Keratinocyte (primary cell): ENCODE results near the gene BCL7A. TPM values are rescaled to one million over a fixed set of nuclear protein-coding genes. Genes with fewer than 3 reads are reported as not detected.

Experiments used
- DNase-seq: peaks from one replicate; pipeline ENCODE4 v3.0.0-alpha.2; 2011; ENCODE audit warnings: low read depth, missing footprints, low spot score
- FAIRE-seq: peaks from 2 replicates; lab custom pipeline; 2011; peaks lifted over from hg19 to GRCh38; lab: Jason Lieb, UNC
- H2AFZ ChIP-seq: 2 replicates; pipeline ENCODE4 v1.6.0; 2012; ENCODE audit warnings: low read length, control low read depth, inconsistent platforms; ENCODE audit not compliant: control insufficient read depth
- H3K27ac ChIP-seq: 2 replicates; pipeline ENCODE4 v1.5.1; 2011; ENCODE audit warnings: low read length; ENCODE audit not compliant: control insufficient read depth, insufficient read depth
- H3K27me3 ChIP-seq: 3 replicates; pipeline ENCODE4 v1.6.0; 2011; ENCODE audit warnings: low read length; ENCODE audit not compliant: control insufficient read depth, insufficient read depth; ENCODE audit errors: extremely low read depth
- H3K36me3 ChIP-seq, 2 experiments: 2 replicates in 1 of 2; 3 replicates in 1 of 2; pipeline ENCODE4 v1.5.1; 2011; ENCODE audit warnings: low read length in 2 of 2, mild to moderate bottlenecking in 1 of 2; ENCODE audit not compliant: control insufficient read depth in 2 of 2, insufficient read depth in 2 of 2; ENCODE audit errors: extremely low read depth in 1 of 2
- H3K4me1 ChIP-seq: 3 replicates; pipeline ENCODE4 v1.5.1; 2011; ENCODE audit warnings: low read length; ENCODE audit not compliant: control insufficient read depth, insufficient read depth; ENCODE audit errors: extremely low read depth
- H3K4me2 ChIP-seq: 3 replicates; pipeline ENCODE4 v1.6.0; 2011; ENCODE audit warnings: low read depth, low read length; ENCODE audit not compliant: control insufficient read depth, insufficient read depth; ENCODE audit errors: extremely low read depth
- H3K4me3 ChIP-seq, 3 experiments: fragments of 200-600 bp in 1 of 3; sonication (generic) in 1 of 3; 2 replicates in 2 of 3; 3 replicates in 1 of 3; pipeline ENCODE4 v1.5.1; 2011 to 2016; ENCODE audit warnings: low read length in 3 of 3, mild to moderate bottlenecking in 3 of 3, control low read depth in 2 of 3, inconsistent platforms in 1 of 3, low read depth in 1 of 3, mixed read lengths in 1 of 3, mixed run types in 1 of 3, moderate library complexity in 1 of 3; ENCODE audit not compliant: control insufficient read depth in 2 of 3, insufficient read depth in 2 of 3; ENCODE audit errors: extremely low read depth in 1 of 3
- H3K79me2 ChIP-seq: 2 replicates; pipeline ENCODE4 v1.6.0; 2012; ENCODE audit warnings: low read length; ENCODE audit not compliant: control insufficient read depth, insufficient read depth
- H3K9ac ChIP-seq: 3 replicates; pipeline ENCODE4 v1.6.0; 2011; ENCODE audit warnings: low read length; ENCODE audit not compliant: control insufficient read depth, insufficient read depth; ENCODE audit errors: extremely low read depth
- H3K9me1 ChIP-seq: 3 replicates; pipeline ENCODE4 v1.6.0; 2011; ENCODE audit warnings: low read length; ENCODE audit not compliant: control insufficient read depth, insufficient read depth; ENCODE audit errors: extremely low read depth
- H3K9me3 ChIP-seq: 2 replicates; pipeline ENCODE4 v1.5.1; 2012; ENCODE audit warnings: low read depth, low read length; ENCODE audit not compliant: control insufficient read depth
- H4K20me1 ChIP-seq: 3 replicates; pipeline ENCODE4 v1.6.0; 2011; ENCODE audit warnings: low read length; ENCODE audit not compliant: control insufficient read depth, insufficient read depth; ENCODE audit errors: extremely low read depth
- CTCF ChIP-seq, 3 experiments: IDR thresholded peaks in 1 of 3; conservative IDR thresholded peaks in 1 of 3; optimal IDR thresholded peaks in 1 of 3; 2 replicates in 2 of 3; 3 replicates in 1 of 3; pipeline versions ENCODE3 to v1.5.1; 2011; ENCODE audit warnings: low read length in 3 of 3, mild to moderate bottlenecking in 3 of 3, moderate library complexity in 2 of 3, control low read depth in 1 of 3, inconsistent platforms in 1 of 3; ENCODE audit not compliant: insufficient read depth in 2 of 3; ENCODE audit errors: extremely low read depth in 1 of 3
- EZH2 ChIP-seq: IDR thresholded peaks from one replicate; pipeline ENCODE4 v1.6.1; 2012; ENCODE audit warnings: inconsistent platforms, mild to moderate bottlenecking, low read length, moderate library complexity
- dilution Hi-C: fragments of 300-500 bp; cut with MboI; formaldehyde crosslinking; loops from one replicate; pipeline ENCODE4 v1.7.0; 2020; ENCODE audit warnings: low sequenced_read_pairs; ENCODE audit not compliant: extremely low pct_ligation_motif_present
- polyA plus RNA-seq, 5 experiments: library from polyadenylated mRNA; depleted of rRNA in 3 of 5; stranded (reverse) in 3 of 5; stranded (forward) in 1 of 5; unstranded in 1 of 5; fragments of >200 nt; gene quantifications; 1 replicate in 1 of 5; 2 replicates in 3 of 5; 3 replicates in 1 of 5; pipeline versions ENCODE4 v1.2.1 to v1.2.3, GENCODE V29; 2011 to 2012; ENCODE audit warnings: missing spikeins in 2 of 5, low read depth in 1 of 5, low replicate concordance in 1 of 5

Gene BCL7A
- polyA plus RNA-seq, 1 donor (not counting 4 experiments of a cell fraction or from before 2014, with no cell fraction given) = 12.8 TPM

GRCh38 chr12:122050706-122051105 lies 29.0 kb downstream of the BCL7A start:
- peaks cover 6% of the 10 kb centered on the region for H4K20me1 ChIP-seq
- DNase-seq (no peak), FAIRE-seq (no peak)
- peaks cover 14 to 28% of the 10 kb centered on the region in 2 experiments for H3K36me3 ChIP-seq
- no peak overlapping the region for H2AFZ ChIP-seq
- no peaks in the 10 kb centered on the region for H3K9me1 ChIP-seq
- H3K9me3 ChIP-seq = no peaks in the 10 kb centered on the region
- H3K27me3 ChIP-seq = no peaks in the 10 kb centered on the region
- H3K4me2 ChIP-seq = no peak overlapping the region
- no peak overlapping the region for H3K4me3 ChIP-seq
- H3K27ac ChIP-seq = no peak overlapping the region
- no peaks in the 10 kb centered on the region for H3K4me1 ChIP-seq
- no peak for TF ChIP-seq EZH2
- no peak for TF ChIP-seq CTCF (optimal IDR thresholded peaks at IDR 0.05 in 1 of 3, IDR thresholded peaks at IDR 0.05 in 1 of 3, conservative IDR thresholded peaks at IDR 0.05 in 1 of 3; ENCODE audit: extremely low read depth in 1 of 3, insufficient read depth in 2 of 3, low read length in 3 of 3)
- dilution Hi-C loops = no loop called here
- no peak overlapping the region for H3K9ac ChIP-seq
- no peaks in the 10 kb centered on the region for H3K79me2 ChIP-seq

GRCh38 chr12:122051231-122051876 lies 29.7 kb downstream of the BCL7A start:
- Histone ChIP-seq H3K36me3 (peaks cover 14 to 29% of the 10 kb centered on the region in 2 experiments), H3K4me2 (no peak overlapping the region), H3K27me3 (no peaks in the 10 kb centered on the region), H3K4me1 (no peaks in the 10 kb centered on the region), H2AFZ (no peak overlapping the region), H3K79me2 (no peaks in the 10 kb centered on the region), H3K27ac (no peak overlapping the region), H3K9me1 (no peaks in the 10 kb centered on the region), H3K9ac (no peak overlapping the region), H3K4me3 (no peak overlapping the region), H3K9me3 (no peaks in the 10 kb centered on the region), H4K20me1 (peaks cover 6% of the 10 kb centered on the region)
- dilution Hi-C loops = no loop called here
- DNase-seq (no peak), FAIRE-seq (no peak)
- TF ChIP-seq EZH2 = no peak
- no peak for TF ChIP-seq CTCF (optimal IDR thresholded peaks at IDR 0.05 in 1 of 3, IDR thresholded peaks at IDR 0.05 in 1 of 3, conservative IDR thresholded peaks at IDR 0.05 in 1 of 3; ENCODE audit: extremely low read depth in 1 of 3, insufficient read depth in 2 of 3, low read length in 3 of 3)
